Retinal pigment epithelial cell (primary cell): ENCODE results near the gene KANK2.

Experiments used
- DNase-seq: peaks from one replicate; pipeline ENCODE4 v3.0.0-alpha.2; 2010; ENCODE audit warnings: low read depth
- H3K4me3 ChIP-seq: 2 replicates; pipeline ENCODE4 v1.5.1; 2011; ENCODE audit warnings: mild to moderate bottlenecking, low read length, control low read depth, moderate library complexity
- CTCF ChIP-seq: conservative IDR thresholded peaks from 2 replicates; pipeline ENCODE4 v1.5.1; 2011; ENCODE audit warnings: low read depth, low read length, control low read depth, inconsistent platforms

The KANK2 gene

GRCh38 chr19:11240008-11240444 lies 42.7 kb upstream of the KANK2 start:
- no peak for TF ChIP-seq CTCF
- no peak overlapping the region for H3K4me3 ChIP-seq
- no peak for DNase-seq

GRCh38 chr19:11239377-11240000 lies 42.1 kb upstream of the KANK2 start, which contains the start of gene ANGPTL8:
Gene ANGPTL8 (plus strand): TSS chr19:11239619. CDS start chr19:11239638, 19 bp downstream.
- no peak for TF ChIP-seq CTCF
- no peak within 1 kb of the TSS for H3K4me3 ChIP-seq
- no peak for DNase-seq

GRCh38 chr19:11238781-11239376 lies 41.5 kb upstream of the KANK2 start:
- no peak overlapping the region for H3K4me3 ChIP-seq
- no peak for TF ChIP-seq CTCF

GRCh38 chr19:11238041-11238440 lies 40.7 kb upstream of the KANK2 start:
- no peak for DNase-seq
- no peak for TF ChIP-seq CTCF
- H3K4me3 ChIP-seq = no peak overlapping the region

More at GRCh38 chr19:11238781-11239376, 41.5 kb upstream of the KANK2 start:
- DNase-seq = no peak

GRCh38 chr19:11237321-11237720 lies 40.0 kb upstream of the KANK2 start:
- DNase-seq = no peak
- no peak overlapping the region for H3K4me3 ChIP-seq
- TF ChIP-seq CTCF = no peak

GRCh38 chr19:11236324-11237301 lies 39.3 kb upstream of the KANK2 start:
- no peak overlapping the region for H3K4me3 ChIP-seq
- TF ChIP-seq CTCF = no peak
- DNase-seq = no peak
